ENCODE measurements around the gene ARHGEF2.

DNA sequence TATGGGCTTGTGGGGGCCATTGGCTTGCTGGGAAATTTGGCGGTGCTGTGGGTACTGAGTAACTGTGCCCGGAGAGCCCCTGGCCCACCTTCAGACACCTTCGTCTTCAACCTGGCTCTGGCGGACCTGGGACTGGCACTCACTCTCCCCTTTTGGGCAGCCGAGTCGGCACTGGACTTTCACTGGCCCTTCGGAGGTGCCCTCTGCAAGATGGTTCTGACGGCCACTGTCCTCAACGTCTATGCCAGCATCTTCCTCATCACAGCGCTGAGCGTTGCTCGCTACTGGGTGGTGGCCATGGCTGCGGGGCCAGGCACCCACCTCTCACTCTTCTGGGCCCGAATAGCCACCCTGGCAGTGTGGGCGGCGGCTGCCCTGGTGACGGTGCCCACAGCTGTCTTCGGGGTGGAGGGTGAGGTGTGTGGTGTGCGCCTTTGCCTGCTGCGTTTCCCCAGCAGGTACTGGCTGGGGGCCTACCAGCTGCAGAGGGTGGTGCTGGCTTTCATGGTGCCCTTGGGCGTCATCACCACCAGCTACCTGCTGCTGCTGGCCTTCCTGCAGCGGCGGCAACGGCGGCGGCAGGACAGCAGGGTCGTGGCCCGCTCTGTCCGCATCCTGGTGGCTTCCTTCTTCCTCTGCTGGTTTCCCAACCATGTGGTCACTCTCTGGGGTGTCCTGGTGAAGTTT, 36.4 kb downstream of the ARHGEF2 start:
- TF ChIP-seq EZH2 (IDR thresholded peaks at IDR 0.05; ENCODE audit: insufficient read depth, poor library complexity, severe bottlenecking) (no peak), EZH2phosphoT487 (IDR thresholded peaks at IDR 0.05; ENCODE audit: insufficient read depth, low read depth) (no peak)

All from GM23248 (cell line).